Fibroblast of villous mesenchyme (primary cell): ENCODE measurements around the gene ARHGEF9. TPM values are rescaled to one million over a fixed set of nuclear protein-coding genes. Genes with fewer than 3 reads are reported as not detected.
A peak's percentile ranks its signal among the peaks of the same experiment; 100 is the strongest.

Experiments
- DNase-seq: peaks from one replicate; pipeline ENCODE4 v3.0.0-alpha.2; 2010; ENCODE audit warnings: low read depth
- H3K4me3 ChIP-seq: 2 replicates; pipeline ENCODE4 v1.5.1; 2011; ENCODE audit warnings: low read depth, mild to moderate bottlenecking, low read length
- total RNA-seq: library from RNA; depleted of rRNA; stranded (reverse); fragments of >200 nt; gene quantifications from 2 replicates; pipeline ENCODE4 v1.2.3, GENCODE V29; 2012
- TF ChIP-seq, protein P1 (sequence below): IDR thresholded peaks from 2 replicates; pipeline ENCODE4 v1.5.1; 2012; ENCODE audit warnings: low read depth, mild to moderate bottlenecking, low read length; ENCODE audit not compliant: insufficient read depth

Gene ARHGEF9
- total RNA-seq, 1 donor: 10.8 TPM

DNA sequence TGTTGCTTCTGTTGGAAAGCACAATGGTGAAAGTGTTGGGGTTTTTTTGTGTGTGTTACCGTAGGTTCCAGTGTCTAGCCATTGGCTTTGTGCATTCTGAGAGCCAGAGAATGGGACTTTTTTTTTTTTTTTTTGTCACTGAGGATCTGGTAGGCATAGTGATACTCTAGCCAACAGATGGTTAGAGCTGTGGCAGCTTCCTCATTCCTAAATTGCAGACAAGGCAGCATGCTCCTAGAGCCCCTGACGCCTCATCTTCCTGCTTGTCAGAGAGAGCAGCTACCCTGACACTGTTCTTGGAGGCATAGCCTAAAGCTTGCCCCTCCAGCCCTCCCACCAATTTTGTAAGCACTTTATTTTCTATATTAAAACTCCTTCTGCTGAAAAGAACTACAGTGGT lies 27.0 kb downstream of the ARHGEF9 start:
- TF ChIP-seq, protein P1, sequence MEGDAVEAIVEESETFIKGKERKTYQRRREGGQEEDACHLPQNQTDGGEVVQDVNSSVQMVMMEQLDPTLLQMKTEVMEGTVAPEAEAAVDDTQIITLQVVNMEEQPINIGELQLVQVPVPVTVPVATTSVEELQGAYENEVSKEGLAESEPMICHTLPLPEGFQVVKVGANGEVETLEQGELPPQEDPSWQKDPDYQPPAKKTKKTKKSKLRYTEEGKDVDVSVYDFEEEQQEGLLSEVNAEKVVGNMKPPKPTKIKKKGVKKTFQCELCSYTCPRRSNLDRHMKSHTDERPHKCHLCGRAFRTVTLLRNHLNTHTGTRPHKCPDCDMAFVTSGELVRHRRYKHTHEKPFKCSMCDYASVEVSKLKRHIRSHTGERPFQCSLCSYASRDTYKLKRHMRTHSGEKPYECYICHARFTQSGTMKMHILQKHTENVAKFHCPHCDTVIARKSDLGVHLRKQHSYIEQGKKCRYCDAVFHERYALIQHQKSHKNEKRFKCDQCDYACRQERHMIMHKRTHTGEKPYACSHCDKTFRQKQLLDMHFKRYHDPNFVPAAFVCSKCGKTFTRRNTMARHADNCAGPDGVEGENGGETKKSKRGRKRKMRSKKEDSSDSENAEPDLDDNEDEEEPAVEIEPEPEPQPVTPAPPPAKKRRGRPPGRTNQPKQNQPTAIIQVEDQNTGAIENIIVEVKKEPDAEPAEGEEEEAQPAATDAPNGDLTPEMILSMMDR: no peak
- DNase-seq: no peak

DNA sequence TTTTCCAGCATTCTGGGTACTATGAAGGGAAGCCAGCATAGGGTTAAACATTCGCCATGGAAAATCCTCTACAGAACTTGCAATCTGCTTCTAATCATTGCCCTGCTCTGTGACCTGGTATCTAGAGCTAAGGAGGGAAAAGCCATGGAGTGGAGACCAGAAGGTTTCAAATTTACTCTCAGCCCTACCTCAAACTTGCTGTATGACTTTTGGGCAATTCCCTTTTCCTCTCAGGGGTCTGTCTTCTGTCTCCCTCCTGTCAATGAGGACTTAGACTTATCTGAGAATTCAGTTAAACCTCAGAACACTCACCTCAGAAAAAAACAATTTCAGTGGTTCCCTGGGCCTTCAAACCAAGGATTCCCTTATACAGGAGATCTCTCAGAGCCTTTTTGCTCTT lies 29.1 kb downstream of the ARHGEF9 start:
- DNase-seq: no peak
- peak overlapping the region; percentile 68 for H3K4me3 ChIP-seq
- TF ChIP-seq, protein P1: no peak

More for the DNA sequence above, 27.0 kb downstream of the ARHGEF9 start:
- H3K4me3 ChIP-seq: no peak overlapping the region

DNA sequence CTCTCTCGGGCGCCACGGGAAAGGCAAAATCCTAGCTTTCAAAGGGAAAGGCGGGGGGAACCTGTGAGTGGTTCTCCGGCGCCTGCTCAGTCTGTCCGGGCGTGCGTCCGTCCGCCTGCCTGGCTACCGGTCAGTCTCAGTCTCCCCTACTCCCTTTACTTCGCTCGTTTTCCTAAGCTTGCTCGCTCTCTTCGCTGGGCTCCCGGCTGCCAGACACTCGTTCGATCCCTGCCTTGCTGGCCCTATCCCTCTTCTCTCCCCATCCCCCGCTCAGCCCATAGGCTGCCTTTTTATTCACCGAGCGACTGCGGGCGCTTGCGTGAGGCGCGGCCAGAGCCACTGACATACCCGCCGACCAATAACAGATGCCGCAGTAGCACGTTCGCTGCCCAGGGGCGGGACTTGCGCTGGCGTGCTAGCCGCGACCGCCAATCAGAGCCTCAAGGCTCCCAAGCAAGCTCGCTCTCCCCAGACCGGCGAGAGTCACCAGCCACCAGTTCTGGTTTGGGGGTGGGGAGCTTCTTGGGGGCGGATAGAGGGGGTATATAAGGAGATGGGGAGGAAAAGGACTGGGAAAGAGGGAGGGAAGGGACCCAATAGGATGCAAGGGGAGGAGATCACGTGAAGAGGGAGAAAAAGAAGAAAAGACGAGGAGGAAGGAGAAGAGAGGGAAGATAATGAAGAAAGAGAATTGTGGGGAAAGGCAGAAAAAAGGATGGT lies 30.0 kb downstream of the ARHGEF9 start:
- TF ChIP-seq, protein P1: no peak
- peak; percentile 90 for DNase-seq

DNA sequence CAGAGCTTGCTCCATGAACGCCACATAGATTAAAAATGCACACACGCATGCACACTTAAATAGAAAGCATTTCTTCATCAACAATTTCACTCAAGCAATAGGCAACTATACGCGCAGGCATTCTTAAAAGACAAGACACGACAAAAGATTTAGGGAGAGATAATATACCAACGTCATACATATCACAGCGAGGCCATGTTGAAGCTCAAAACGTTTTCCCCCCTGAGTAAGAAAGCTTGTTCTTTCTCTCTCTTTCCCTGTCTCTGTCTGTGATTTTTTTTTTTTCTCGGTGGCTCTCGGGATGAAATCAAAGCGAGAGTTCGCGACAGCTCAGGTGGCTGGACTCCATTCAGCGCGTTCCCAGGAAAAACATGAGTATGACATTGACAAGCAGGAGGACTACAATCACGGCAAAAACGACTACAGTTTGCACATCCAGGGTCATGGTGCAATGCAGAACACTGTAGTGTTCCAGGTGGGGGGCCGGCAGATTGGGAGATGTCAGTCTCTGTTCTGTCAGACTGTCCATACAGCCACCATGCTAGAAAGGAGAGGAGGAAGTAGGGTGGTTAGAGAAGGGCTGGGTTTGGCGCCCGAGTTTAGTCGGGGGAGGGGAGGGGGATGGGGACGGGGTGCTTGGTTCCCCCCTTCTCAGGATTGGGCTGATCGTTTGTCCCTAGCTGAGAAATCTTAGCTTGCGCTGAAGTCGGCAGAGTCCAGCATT lies 30.7 kb downstream of the ARHGEF9 start:
- H3K4me3 ChIP-seq: peak overlapping the region; percentile 68
- TF ChIP-seq, protein P1: no peak
- peak; percentile 30 for DNase-seq

More for the DNA sequence above, 30.0 kb downstream of the ARHGEF9 start:
- peak overlapping the region; percentile 68 for H3K4me3 ChIP-seq

DNA sequence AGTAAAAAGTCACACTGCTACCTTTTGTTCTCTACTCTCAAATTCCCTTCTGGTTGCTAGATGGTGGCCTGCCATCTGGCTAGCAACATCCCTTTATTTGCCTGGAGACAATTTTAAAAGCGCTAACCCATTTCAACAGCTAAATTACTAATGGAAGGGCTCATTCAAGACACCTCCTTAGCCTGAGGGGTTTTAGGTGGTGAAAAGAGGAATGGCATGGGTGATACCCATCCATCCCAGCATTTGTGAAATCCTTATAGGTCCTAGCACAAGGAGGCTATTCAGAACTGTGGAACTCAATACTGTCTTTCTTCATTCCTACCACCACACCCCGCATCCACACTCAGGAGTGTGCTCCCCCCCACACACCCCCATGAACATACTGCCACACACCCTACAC lies 33.5 kb downstream of the ARHGEF9 start:
- no peak for DNase-seq
- H3K4me3 ChIP-seq: no peak overlapping the region
- TF ChIP-seq, protein P1: no peak

DNA sequence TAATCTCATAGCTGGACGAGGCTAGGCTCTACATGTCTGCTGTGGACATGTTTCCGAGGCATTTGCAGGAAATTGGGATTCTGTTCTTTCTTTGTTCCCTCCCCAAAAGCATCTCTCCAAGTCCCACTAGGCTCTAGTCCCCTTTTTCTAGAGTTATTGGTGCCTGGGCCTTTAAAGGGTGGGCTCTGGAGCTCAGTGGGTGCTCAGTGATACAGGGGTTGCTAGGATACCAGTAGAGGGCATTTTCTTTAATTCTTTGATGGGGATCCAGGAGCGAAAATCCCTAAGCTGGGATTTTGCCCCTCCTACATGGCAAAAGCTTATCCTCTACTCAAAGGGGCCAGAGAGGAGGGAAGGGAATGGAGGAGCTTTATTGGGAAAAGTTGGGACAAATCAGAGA lies 34.2 kb downstream of the ARHGEF9 start:
- TF ChIP-seq, protein P1: no peak
- DNase-seq: no peak

DNA sequence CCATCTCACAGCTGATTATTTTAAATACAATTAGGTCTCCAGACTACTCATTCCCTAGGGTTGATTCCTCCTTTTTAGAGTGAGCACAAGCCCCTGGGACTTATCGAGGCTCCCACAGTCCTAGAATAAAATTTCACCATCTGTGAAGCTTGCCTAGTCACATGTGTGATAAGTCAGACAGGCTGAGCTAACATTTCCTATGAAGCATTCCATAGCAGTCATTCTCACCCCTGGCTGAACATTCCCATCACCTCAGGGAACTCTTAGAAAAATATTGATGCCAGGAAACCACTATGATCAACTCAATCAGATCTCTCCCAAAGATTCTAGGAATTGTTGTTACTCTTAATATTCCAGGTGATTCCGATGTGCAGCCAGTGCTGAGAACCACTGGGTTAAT lies 37.7 kb downstream of the ARHGEF9 start:
- no peak overlapping the region for H3K4me3 ChIP-seq
- peak; percentile 56 for DNase-seq
- TF ChIP-seq, protein P1: no peak

More for the DNA sequence above, 34.2 kb downstream of the ARHGEF9 start:
- no peak overlapping the region for H3K4me3 ChIP-seq
